GM23248 (cell line): ENCODE data around the gene SLC6A18.

Source experiments
- EZH2 ChIP-seq: fragments of 200-600 bp; sonication (generic); IDR thresholded peaks from 2 replicates; pipeline ENCODE4 v1.6.1; 2018; ENCODE audit warnings: antibody characterized with exemption, mild to moderate bottlenecking; ENCODE audit not compliant: insufficient read depth, poor library complexity, severe bottlenecking
- EZH2phosphoT487 ChIP-seq: fragments of 200-600 bp; sonication (generic); IDR thresholded peaks from 2 replicates; pipeline ENCODE4 v1.6.1; 2018; ENCODE audit warnings: antibody characterized with exemption, moderate library complexity, mild to moderate bottlenecking, low read depth; ENCODE audit not compliant: insufficient read depth

- TF ChIP-seq EZH2phosphoT487 (no peak), EZH2 (no peak)
Measured at GRCh38 chr5:1252681-1253080, 27.5 kb downstream of the SLC6A18 start.
